HL-60 (cell line): ENCODE data around the gene OR7A5.

Experiments used
- DNase-seq, 2 experiments: peaks; one replicate each; pipeline ENCODE4 v3.0.0-alpha.2; 2010 to 2020; ENCODE audit warnings: low read depth in 1 of 2, low spot score in 1 of 2
- H3K27ac ChIP-seq: fragments of 250-450 bp; sonication (Bioruptor Pico); replicated peaks from 2 replicates; pipeline ENCODE4 v1.5.1; 2020; ENCODE audit warnings: mild to moderate bottlenecking, moderate library complexity
- H3K27me3 ChIP-seq: fragments of 250-450 bp; sonication (Bioruptor Pico); 2 replicates; pipeline ENCODE4 v1.5.1; 2021; ENCODE audit warnings: mild to moderate bottlenecking, moderate library complexity; ENCODE audit not compliant: insufficient read depth, poor library complexity, severe bottlenecking
- H3K4me3 ChIP-seq: replicated peaks from 2 replicates; pipeline ENCODE4 v1.5.1; 2011; ENCODE audit warnings: mild to moderate bottlenecking, control low read depth, low read length; ENCODE audit not compliant: insufficient read depth
- CTCF ChIP-seq: IDR thresholded peaks from one replicate; pipeline ENCODE4 v1.5.1; 2011; ENCODE audit warnings: low read length, control low read depth, inconsistent platforms; ENCODE audit not compliant: insufficient read depth
- GABPA ChIP-seq: IDR thresholded peaks from 2 replicates; pipeline ENCODE4 v1.6.1; 2012; ENCODE audit warnings: low read depth
- POLR2AphosphoS5 ChIP-seq: IDR thresholded peaks from 2 replicates; pipeline ENCODE4 v1.6.1; 2012; ENCODE audit warnings: low read depth
- SPI1 ChIP-seq: IDR thresholded peaks from 2 replicates; pipeline ENCODE4 v1.6.1; 2012; ENCODE audit warnings: low read depth, mild to moderate bottlenecking, borderline replicate concordance
- TF ChIP-seq, protein P1 (sequence below): IDR thresholded peaks from 2 replicates; pipeline ENCODE4 v1.6.1; 2012; ENCODE audit warnings: low read depth; ENCODE audit not compliant: insufficient replicate concordance

Gene OR7A5

GRCh38 chr19:14814982-14815652 is 19.9 kb downstream of the OR7A5 start:
- TF ChIP-seq CTCF (no peak), GABPA (no peak), SPI1 (no peak), POLR2AphosphoS5 (no peak)
- TF ChIP-seq, protein P1, sequence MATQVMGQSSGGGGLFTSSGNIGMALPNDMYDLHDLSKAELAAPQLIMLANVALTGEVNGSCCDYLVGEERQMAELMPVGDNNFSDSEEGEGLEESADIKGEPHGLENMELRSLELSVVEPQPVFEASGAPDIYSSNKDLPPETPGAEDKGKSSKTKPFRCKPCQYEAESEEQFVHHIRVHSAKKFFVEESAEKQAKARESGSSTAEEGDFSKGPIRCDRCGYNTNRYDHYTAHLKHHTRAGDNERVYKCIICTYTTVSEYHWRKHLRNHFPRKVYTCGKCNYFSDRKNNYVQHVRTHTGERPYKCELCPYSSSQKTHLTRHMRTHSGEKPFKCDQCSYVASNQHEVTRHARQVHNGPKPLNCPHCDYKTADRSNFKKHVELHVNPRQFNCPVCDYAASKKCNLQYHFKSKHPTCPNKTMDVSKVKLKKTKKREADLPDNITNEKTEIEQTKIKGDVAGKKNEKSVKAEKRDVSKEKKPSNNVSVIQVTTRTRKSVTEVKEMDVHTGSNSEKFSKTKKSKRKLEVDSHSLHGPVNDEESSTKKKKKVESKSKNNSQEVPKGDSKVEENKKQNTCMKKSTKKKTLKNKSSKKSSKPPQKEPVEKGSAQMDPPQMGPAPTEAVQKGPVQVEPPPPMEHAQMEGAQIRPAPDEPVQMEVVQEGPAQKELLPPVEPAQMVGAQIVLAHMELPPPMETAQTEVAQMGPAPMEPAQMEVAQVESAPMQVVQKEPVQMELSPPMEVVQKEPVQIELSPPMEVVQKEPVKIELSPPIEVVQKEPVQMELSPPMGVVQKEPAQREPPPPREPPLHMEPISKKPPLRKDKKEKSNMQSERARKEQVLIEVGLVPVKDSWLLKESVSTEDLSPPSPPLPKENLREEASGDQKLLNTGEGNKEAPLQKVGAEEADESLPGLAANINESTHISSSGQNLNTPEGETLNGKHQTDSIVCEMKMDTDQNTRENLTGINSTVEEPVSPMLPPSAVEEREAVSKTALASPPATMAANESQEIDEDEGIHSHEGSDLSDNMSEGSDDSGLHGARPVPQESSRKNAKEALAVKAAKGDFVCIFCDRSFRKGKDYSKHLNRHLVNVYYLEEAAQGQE = no peak

DNA sequence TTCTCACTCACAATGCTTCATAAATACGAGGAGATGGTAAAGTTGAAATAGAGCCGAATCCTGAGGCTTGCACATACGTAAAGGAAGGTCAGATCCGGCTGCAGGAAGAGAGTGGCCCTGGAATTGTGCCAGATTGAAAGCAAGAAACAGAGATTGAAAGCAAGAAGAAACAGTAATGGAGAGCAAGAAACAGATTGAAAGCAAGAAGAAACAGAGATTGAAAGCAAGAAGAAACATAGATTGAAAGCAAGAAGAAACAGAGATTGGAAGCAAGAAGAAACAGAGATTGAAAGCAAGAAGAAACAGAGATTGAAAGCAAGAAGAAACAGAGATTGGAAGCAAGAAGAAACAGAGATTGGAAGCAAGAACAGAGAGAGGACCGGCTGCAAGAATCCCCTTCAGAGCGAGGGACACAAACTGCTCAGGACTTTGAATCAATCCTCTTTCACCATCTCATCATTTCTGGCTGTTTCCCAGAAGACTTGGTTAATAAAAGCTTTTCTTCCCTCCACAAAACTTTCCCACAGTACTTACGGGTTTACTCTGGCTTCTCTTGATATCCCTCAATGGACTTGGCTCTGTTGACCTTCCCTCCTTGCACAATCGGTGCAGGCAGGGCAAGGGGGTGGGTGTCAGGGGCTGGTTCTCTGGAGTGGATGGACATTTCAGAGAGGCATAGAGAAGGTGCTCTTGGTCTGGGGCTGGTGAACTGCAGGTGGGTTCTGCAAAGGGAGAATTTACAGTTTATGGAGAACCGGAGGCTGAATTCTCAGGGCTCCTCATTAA is 25.5 kb downstream of the OR7A5 start:
- Histone ChIP-seq H3K4me3 (no peak overlapping the region), H3K27ac (no peak overlapping the region), H3K27me3 (peaks cover 3% of the 10 kb centered on the region)
- TF ChIP-seq POLR2AphosphoS5 (no peak), CTCF (no peak), SPI1 (no peak), GABPA (no peak)
- TF ChIP-seq, protein P1 = no peak
- DNase-seq = no peak

More at GRCh38 chr19:14814982-14815652, 19.9 kb downstream of the OR7A5 start:
- Histone ChIP-seq H3K27me3 (no peaks in the 10 kb centered on the region), H3K4me3 (no peak overlapping the region), H3K27ac (no peak overlapping the region)
- no peak for DNase-seq

DNA sequence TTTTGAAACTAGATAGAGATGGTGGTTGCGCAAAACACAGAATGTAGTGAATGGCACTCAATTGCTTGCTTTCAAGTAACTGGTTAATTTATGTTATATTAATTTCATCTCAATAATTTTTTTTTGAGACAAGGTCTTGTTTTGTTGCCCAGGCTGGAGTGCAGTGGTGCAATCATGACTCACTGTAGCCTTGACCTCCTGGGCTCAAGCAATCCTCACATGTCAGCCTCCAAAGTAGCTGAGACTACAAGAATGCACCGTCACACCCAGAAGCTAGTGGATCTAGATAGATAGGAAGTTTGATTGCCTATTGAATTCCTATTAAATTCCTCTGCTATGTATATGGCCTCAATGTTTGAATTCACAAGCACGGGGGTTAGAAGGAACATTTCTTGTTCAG is 30.2 kb downstream of the OR7A5 start:
- Histone ChIP-seq H3K27ac (no peak overlapping the region), H3K27me3 (peaks cover 3% of the 10 kb centered on the region), H3K4me3 (no peak overlapping the region)
- DNase-seq = no peak
- TF ChIP-seq SPI1 (no peak), GABPA (no peak), CTCF (no peak), POLR2AphosphoS5 (no peak)
- TF ChIP-seq, protein P1 = no peak
